ENCODE data around the gene RIC8B. TPM values are rescaled to one million over a fixed set of nuclear protein-coding genes. Genes with fewer than 3 reads are reported as not detected.

Gene RIC8B
- polyA plus RNA-seq, 2 of the 4 experiments (the other 2 are of a cell fraction), result 10.5 to 25.5 TPM

GRCh38 chr12:106794369-106794768 is 19.9 kb downstream of the RIC8B start:
- CTCF ChIA-PET, result interaction anchor here (0.8 kb wide), 1 partner anchor 125 kb away, joined by 3 read pairs; no protein-coding TSS in a partner anchor
- TF ChIP-seq RAD21 (conservative IDR thresholded peaks at IDR 0.05 in 1 of 2, IDR thresholded peaks at IDR 0.05 in 1 of 2) (no peak), NPAS2 (CRISPR knock-in tag; IDR thresholded peaks at IDR 0.05; ENCODE audit: borderline replicate concordance) (no peak), RCOR1 (IDR thresholded peaks at IDR 0.05; ENCODE audit: low read depth, low read length) (no peak), PHF8 (IDR thresholded peaks at IDR 0.05; ENCODE audit: borderline replicate concordance, low read depth) (no peak), HEYL (CRISPR knock-in tag; IDR thresholded peaks at IDR 0.05) (no peak), CBX2 (IDR thresholded peaks at IDR 0.05; ENCODE audit: borderline replicate concordance, low read depth) (no peak), FOSL2 (IDR thresholded peaks at IDR 0.05) (no peak), FOSL2 (CRISPR knock-in tag; IDR thresholded peaks at IDR 0.05) (peak; percentile 74)
- ATAC-seq, result no peak
- DNase-seq (ENCODE audit: low read depth in 1 of 2, low spot score in 1 of 2), result no peak
- POLR2A ChIA-PET, result interaction anchor here (0.5 kb wide), 1 partner anchor 103 kb away, joined by 3 read pairs; no protein-coding TSS in a partner anchor
- no peak overlapping the region for H3K4me3 ChIP-seq
- no peak overlapping the region for H3K27ac ChIP-seq
- H3K9me3 ChIP-seq, result peaks cover 5% of the 10 kb centered on the region; the same call in 1 of the 3 replicates
- peaks cover 4% of the 10 kb centered on the region; the same call in 1 of the 3 replicates for H3K4me1 ChIP-seq
- peak; percentile 7 for FAIRE-seq
- 56% methylated on average over 1 of the region's 1 CpG for WGBS (ENCODE audit: missing lambda C conversion rate)
- H3K4me2 ChIP-seq, result no peak overlapping the region

GRCh38 chr12:106801167-106801708 is 26.8 kb downstream of the RIC8B start:
- TF ChIP-seq JUNB (IDR thresholded peaks at IDR 0.05), result no peak
- no peak for TF ChIP-seq PHF8 (IDR thresholded peaks at IDR 0.05; ENCODE audit: borderline replicate concordance, low read depth)
- TF ChIP-seq HOXB13 (CRISPR knock-in tag; IDR thresholded peaks at IDR 0.05; ENCODE audit: low read depth), result no peak
- no peak for TF ChIP-seq HES2 (IDR thresholded peaks at IDR 0.05)
- no peak for TF ChIP-seq HOXA7 (CRISPR knock-in tag; IDR thresholded peaks at IDR 0.05)
- TF ChIP-seq USF2 (IDR thresholded peaks at IDR 0.05), result no peak
- TF ChIP-seq EHF (CRISPR knock-in tag; IDR thresholded peaks at IDR 0.05), result no peak
- TF ChIP-seq ZFP36 (IDR thresholded peaks at IDR 0.05; ENCODE audit: borderline replicate concordance, partially characterized antibody), result no peak
- no peak for TF ChIP-seq BHLHE40 (IDR thresholded peaks at IDR 0.05; ENCODE audit: low read depth, low read length)
- no peak for TF ChIP-seq RFX5 (IDR thresholded peaks at IDR 0.05)
- no peak for TF ChIP-seq ZSCAN20 (CRISPR knock-in tag; IDR thresholded peaks at IDR 0.05)
- TF ChIP-seq KDM1A (IDR thresholded peaks at IDR 0.05; ENCODE audit: low read depth), result no peak
- no peak for TF ChIP-seq ZNF302 (CRISPR knock-in tag; IDR thresholded peaks at IDR 0.05)
- TF ChIP-seq RNF2 (IDR thresholded peaks at IDR 0.05; ENCODE audit: borderline replicate concordance, low read depth), result no peak
- Histone ChIP-seq H3K27ac (no peak overlapping the region), H3K4me3 (no peak overlapping the region), H3K4me2 (no peak overlapping the region), H3K4me1 (no peaks in the 10 kb centered on the region), H3K9me3 (no peaks in the 10 kb centered on the region)
- WGBS (ENCODE audit: missing lambda C conversion rate), result 78% methylated on average over 1 of the region's 1 CpG
- ATAC-seq, result no peak
- DNase-seq (ENCODE audit: low read depth in 1 of 2, low spot score in 1 of 2), result no peak
- ChIA-PET CTCF (interaction anchor here (1.0 kb wide), 1 partner anchor 22 kb away, joined by 3 read pairs; no protein-coding TSS in a partner anchor), POLR2A (interaction anchor here (1.0 kb wide), 1 partner anchor 27 kb away, joined by 3 read pairs; the partner anchor contains the start of gene RIC8B)
- no peak for FAIRE-seq

- no peak for TF ChIP-seq PBX3 (IDR thresholded peaks at IDR 0.05)
- no peak for TF ChIP-seq MAZ (IDR thresholded peaks at IDR 0.05; ENCODE audit: borderline replicate concordance, low read depth, low read length)
- TF ChIP-seq POLR2A (IDR thresholded peaks at IDR 0.05; ENCODE audit: low read length), result no peak
- no peak for TF ChIP-seq MAFK (IDR thresholded peaks at IDR 0.05; ENCODE audit: partially characterized antibody)
- no peak for TF ChIP-seq RCOR1 (IDR thresholded peaks at IDR 0.05; ENCODE audit: low read depth, low read length)
- no peak for TF ChIP-seq CTCF (IDR thresholded peaks at IDR 0.05)
- TF ChIP-seq HMGXB4 (CRISPR knock-in tag; IDR thresholded peaks at IDR 0.05; ENCODE audit: borderline replicate concordance), result no peak
- Histone ChIP-seq H3K4me1 (no peaks in the 10 kb centered on the region), H3K4me3 (no peak overlapping the region), H3K27ac (no peak overlapping the region), H3K9me3 (no peaks in the 10 kb centered on the region), H3K4me2 (no peak overlapping the region)
- POLR2A ChIA-PET, result interaction anchor here (1.0 kb wide), 1 partner anchor 27 kb away, joined by 3 read pairs; the partner anchor contains the start of gene RIC8B
- WGBS (ENCODE audit: missing lambda C conversion rate), result 90% methylated on average over 4 of the region's 4 CpGs
- DNase-seq (ENCODE audit: low read depth in 1 of 2, low spot score in 1 of 2), result no peak
- no peak for FAIRE-seq
- ATAC-seq, result no peak
- CTCF ChIA-PET, result interaction anchor here (0.6 kb wide), 1 partner anchor 8 kb away, joined by 3 read pairs; no protein-coding TSS in a partner anchor
Measured at GRCh38 chr12:106801830-106802533, 27.5 kb downstream of the RIC8B start.
